MM.1S (cell line): ENCODE data around the gene PUDP.
"Not testable (repeated sequence)": the region's sequence is repeated elsewhere in the genome, so short reads cannot be mapped to it uniquely, and the experiment has no call there.

Experiments
- DNase-seq: peaks from one replicate; pipeline ENCODE4 v3.0.0-alpha.2; 2015
- H2AFZ ChIP-seq: fragments of 300-600 bp; sonication (generic); 2 replicates; pipeline ENCODE4 v1.6.0; 2016; ENCODE audit warnings: antibody characterized with exemption, low read length
- H3F3A ChIP-seq: fragments of 300-600 bp; sonication (generic); 2 replicates; pipeline ENCODE4 v1.6.1; 2016; ENCODE audit warnings: mild to moderate bottlenecking, antibody characterized with exemption, low read length, moderate library complexity, mixed read lengths; ENCODE audit not compliant: insufficient read depth
- H3K27ac ChIP-seq: fragments of 300-600 bp; sonication (generic); 2 replicates; pipeline ENCODE4 v1.5.1; 2016; ENCODE audit warnings: mild to moderate bottlenecking, low read length
- H3K27me3 ChIP-seq: fragments of 300-600 bp; sonication (generic); replicated peaks from 2 replicates; pipeline ENCODE4 v1.6.0; 2016; ENCODE audit warnings: low read length; ENCODE audit not compliant: insufficient read depth
- H3K36me3 ChIP-seq: fragments of 300-600 bp; sonication (generic); replicated peaks from 2 replicates; pipeline ENCODE4 v1.6.1; 2016; ENCODE audit warnings: mild to moderate bottlenecking, low read length, mixed read lengths; ENCODE audit not compliant: insufficient read depth
- H3K4me1 ChIP-seq: fragments of 300-600 bp; sonication (generic); 2 replicates; pipeline ENCODE4 v1.6.1; 2016; ENCODE audit warnings: low read length, mixed read lengths
- H3K4me2 ChIP-seq: fragments of 300-600 bp; sonication (generic); 2 replicates; pipeline ENCODE4 v1.6.0; 2016; ENCODE audit warnings: low read depth, low read length
- H3K4me3 ChIP-seq: fragments of 300-600 bp; sonication (generic); 2 replicates; pipeline ENCODE4 v1.5.1; 2016; ENCODE audit warnings: low read length, mixed read lengths
- H3K79me2 ChIP-seq: fragments of 300-600 bp; sonication (generic); 2 replicates; pipeline ENCODE4 v1.6.1; 2016; ENCODE audit warnings: mixed run types, low read length, mixed read lengths
- H3K9ac ChIP-seq: fragments of 300-600 bp; sonication (generic); 2 replicates; pipeline ENCODE4 v1.6.1; 2016; ENCODE audit warnings: low read length, mixed read lengths
- H3K9me2 ChIP-seq: fragments of 300-600 bp; sonication (generic); replicated peaks from 2 replicates; pipeline ENCODE4 v1.6.1; 2016; ENCODE audit warnings: mild to moderate bottlenecking, low read length, mixed read lengths; ENCODE audit not compliant: insufficient read depth
- H3K9me3 ChIP-seq: fragments of 300-600 bp; sonication (generic); replicated peaks from 2 replicates; pipeline ENCODE4 v1.6.1; 2016; ENCODE audit warnings: mild to moderate bottlenecking, low read length, mixed read lengths; ENCODE audit not compliant: insufficient read depth
- H4K20me1 ChIP-seq: fragments of 300-600 bp; sonication (generic); 2 replicates; pipeline ENCODE4 v1.6.1; 2016; ENCODE audit warnings: mild to moderate bottlenecking, low read length, moderate library complexity, mixed read lengths; ENCODE audit not compliant: insufficient read depth
- CTCF ChIP-seq: fragments of 300-600 bp; sonication (generic); IDR thresholded peaks from 2 replicates; pipeline ENCODE4 v1.5.1; 2016; ENCODE audit warnings: antibody characterized with exemption, low read length, mixed read lengths
- EZH2 ChIP-seq: fragments of 300-600 bp; sonication (generic); optimal IDR thresholded peaks from 2 replicates; pipeline ENCODE3; 2017; ENCODE audit warnings: low read depth, mild to moderate bottlenecking, antibody characterized with exemption, low read length, mixed read lengths
- EZH2phosphoT487 ChIP-seq: fragments of 300-600 bp; sonication (generic); IDR thresholded peaks from 2 replicates; pipeline ENCODE4 v1.6.1; 2018; ENCODE audit warnings: antibody characterized with exemption, low read length

The PUDP gene

GRCh38 chrX:7027071-7027470, 120.9 kb downstream of the PUDP start:
- Histone ChIP-seq H3K27me3 (no peaks in the 10 kb centered on the region), H3K4me2 (no peak overlapping the region), H3K4me3 (no peak overlapping the region), H2AFZ (no peak overlapping the region), H4K20me1 (no peaks in the 10 kb centered on the region), H3K9me3 (no peaks in the 10 kb centered on the region), H3K9ac (no peak overlapping the region), H3K79me2 (no peaks in the 10 kb centered on the region), H3K4me1 (no peaks in the 10 kb centered on the region), H3K9me2 (no peaks in the 10 kb centered on the region), H3F3A (no peaks in the 10 kb centered on the region), H3K36me3 (no peaks in the 10 kb centered on the region), H3K27ac (no peak overlapping the region)
- no peak for DNase-seq
- TF ChIP-seq CTCF = no peak
- no peak for TF ChIP-seq EZH2
- TF ChIP-seq EZH2phosphoT487 = no peak

- H3K4me1 ChIP-seq, H3K36me3 ChIP-seq, H4K20me1 ChIP-seq, H3K4me2 ChIP-seq, H3K27ac ChIP-seq, H3F3A ChIP-seq, H2AFZ ChIP-seq, H3K4me3 ChIP-seq, H3K9me3 ChIP-seq, H3K9me2 ChIP-seq, H3K79me2 ChIP-seq, H3K27me3 ChIP-seq, H3K9ac ChIP-seq, DNase-seq: not testable (repeated sequence)
Measured at GRCh38 chrX:7026365-7026764, 121.6 kb downstream of the PUDP start.

GRCh38 chrX:7025471-7025870, 122.5 kb downstream of the PUDP start:
- H3K9me3 ChIP-seq = no peaks in the 10 kb centered on the region
- H3K9me2 ChIP-seq = no peaks in the 10 kb centered on the region
- no peaks in the 10 kb centered on the region for H3F3A ChIP-seq
- no peaks in the 10 kb centered on the region for H3K4me1 ChIP-seq
- no peaks in the 10 kb centered on the region for H4K20me1 ChIP-seq
- no peaks in the 10 kb centered on the region for H3K36me3 ChIP-seq
- H3K27ac ChIP-seq = no peak overlapping the region
- no peak overlapping the region for H3K4me3 ChIP-seq
- TF ChIP-seq EZH2phosphoT487 = no peak
- TF ChIP-seq CTCF = no peak
- no peak for TF ChIP-seq EZH2
- H2AFZ ChIP-seq = no peak overlapping the region
- no peak overlapping the region for H3K4me2 ChIP-seq
- DNase-seq = no peak
- no peaks in the 10 kb centered on the region for H3K27me3 ChIP-seq
- no peak overlapping the region for H3K9ac ChIP-seq
- H3K79me2 ChIP-seq = no peaks in the 10 kb centered on the region

GRCh38 chrX:7024850-7025249, 123.1 kb downstream of the PUDP start:
- no peak overlapping the region for H3K9ac ChIP-seq
- H3K9me3 ChIP-seq = no peaks in the 10 kb centered on the region
- no peak overlapping the region for H3K27ac ChIP-seq

GRCh38 chrX:7022996-7023395, 125.0 kb downstream of the PUDP start:
- H3K79me2 ChIP-seq, H3K4me1 ChIP-seq, H3K36me3 ChIP-seq, H3F3A ChIP-seq, H4K20me1 ChIP-seq, DNase-seq, H3K9me3 ChIP-seq, H3K27me3 ChIP-seq, H3K4me2 ChIP-seq, H3K9me2 ChIP-seq, H3K9ac ChIP-seq, H2AFZ ChIP-seq, H3K27ac ChIP-seq, H3K4me3 ChIP-seq: not testable (repeated sequence)

More at GRCh38 chrX:7024850-7025249, 123.1 kb downstream of the PUDP start:
- Histone ChIP-seq H3K79me2 (no peaks in the 10 kb centered on the region), H3K27me3 (no peaks in the 10 kb centered on the region), H3K9me2 (no peaks in the 10 kb centered on the region), H4K20me1 (no peaks in the 10 kb centered on the region), H3K4me1 (no peaks in the 10 kb centered on the region), H3K4me3 (no peak overlapping the region), H3K36me3 (no peaks in the 10 kb centered on the region), H2AFZ (no peak overlapping the region), H3K4me2 (no peak overlapping the region), H3F3A (no peaks in the 10 kb centered on the region)
- DNase-seq = no peak
- TF ChIP-seq CTCF (no peak), EZH2phosphoT487 (no peak), EZH2 (no peak)
